ENCODE data around the gene TUBG2.

Gene TUBG2

DNA sequence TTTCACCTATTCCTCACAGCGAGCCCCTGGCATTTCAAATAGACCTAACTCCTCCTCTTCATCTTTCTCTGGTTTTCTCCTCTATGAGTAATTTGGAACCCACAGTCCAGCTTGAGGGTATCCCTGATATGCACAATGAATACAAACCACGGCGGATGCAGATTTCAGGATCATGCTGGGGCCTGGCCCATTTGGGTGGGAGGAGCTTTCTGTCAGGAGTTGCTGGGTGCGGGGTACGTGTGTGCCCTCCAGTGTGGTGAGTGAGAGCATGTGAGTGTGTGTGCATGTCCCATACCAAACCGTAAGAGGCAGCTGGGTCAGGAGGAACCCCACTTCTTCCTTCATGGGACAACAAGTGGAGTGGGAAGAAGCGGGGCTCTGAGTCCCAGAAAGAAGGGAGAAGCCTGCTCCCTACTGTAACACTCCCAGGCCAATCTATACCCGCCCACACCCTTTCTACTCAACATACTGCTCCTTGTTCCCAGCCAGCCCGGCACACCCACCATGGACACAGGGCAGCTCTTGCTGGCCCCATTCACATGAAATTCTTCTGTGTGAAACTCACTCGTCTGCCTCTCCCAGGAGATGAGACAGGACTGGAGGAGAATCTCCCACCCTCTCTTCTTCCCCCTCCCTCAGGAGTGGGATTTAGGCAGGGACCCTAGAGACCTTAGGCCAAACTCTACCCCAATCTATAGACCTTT is 41.7 kb downstream of the TUBG2 start:
- no peak for DNase-seq

DNA sequence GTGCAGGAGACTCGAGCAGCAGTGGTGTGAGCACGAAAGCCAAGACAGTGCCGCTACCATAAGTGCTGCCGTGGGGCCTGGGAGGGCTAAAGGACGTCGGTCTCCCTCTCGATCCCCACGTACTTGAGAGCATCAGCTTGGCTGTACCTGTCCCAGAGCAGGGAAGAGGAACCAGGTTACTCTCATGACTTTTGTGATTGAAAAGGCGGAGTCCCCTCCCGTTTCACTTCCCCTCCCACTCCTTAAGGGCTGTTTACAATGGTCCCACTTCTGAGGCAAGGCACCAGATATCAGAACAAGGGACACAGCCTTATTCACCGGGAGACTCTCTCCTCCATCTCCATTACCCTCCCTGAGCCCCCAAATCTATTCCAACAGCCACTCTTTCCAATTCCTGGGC is 43.4 kb downstream of the TUBG2 start:
- no peak for DNase-seq

DNA sequence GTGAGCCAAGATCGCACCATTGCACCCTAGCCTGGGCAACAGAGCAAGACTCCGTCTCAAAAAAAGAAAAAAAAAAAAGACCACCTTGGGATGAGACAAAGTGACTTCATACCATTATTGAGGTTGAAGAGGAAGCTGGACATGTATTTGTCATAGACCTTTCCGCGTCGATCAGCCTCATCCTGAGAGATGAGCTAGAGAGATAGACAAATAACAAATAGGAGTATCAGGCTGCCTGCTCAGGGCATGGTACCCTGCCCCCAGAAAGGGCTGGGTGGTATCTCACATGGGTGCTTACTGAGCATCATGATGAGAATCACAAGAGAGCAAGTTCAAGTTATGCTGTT is 45.4 kb downstream of the TUBG2 start:
- no peak for DNase-seq

DNA sequence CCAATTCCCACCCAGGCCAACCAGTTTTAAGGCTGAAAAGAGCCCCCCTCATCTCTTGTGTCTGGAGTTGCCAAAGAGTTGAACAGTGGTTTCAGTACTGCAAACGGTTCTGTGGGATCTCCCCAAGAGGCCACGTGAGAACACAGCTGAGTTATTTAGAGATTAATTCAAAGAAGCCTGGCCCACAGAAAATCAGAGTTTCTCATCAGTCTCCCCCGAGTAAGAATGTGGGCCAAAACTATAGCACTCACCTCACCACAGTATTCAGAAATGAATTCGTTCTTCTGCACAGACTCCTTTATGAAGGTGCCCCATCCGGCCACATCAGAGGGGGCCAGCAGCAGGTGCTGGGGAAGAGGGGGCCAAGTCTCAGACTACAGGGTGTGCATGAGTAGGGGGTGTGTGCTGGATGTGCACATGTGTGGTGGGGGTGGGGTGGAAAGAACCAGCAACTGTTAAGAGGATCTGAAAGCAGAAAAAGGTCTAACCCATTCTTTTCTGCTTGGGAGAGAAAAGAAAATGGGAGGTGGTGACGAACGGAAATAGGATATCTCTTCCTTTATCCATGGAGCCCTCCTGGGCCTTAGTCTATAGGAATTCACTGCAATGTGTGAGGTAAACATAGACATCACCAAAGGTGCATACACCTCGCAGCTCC is 45.9 kb downstream of the TUBG2 start:
- no peak for DNase-seq

DNA sequence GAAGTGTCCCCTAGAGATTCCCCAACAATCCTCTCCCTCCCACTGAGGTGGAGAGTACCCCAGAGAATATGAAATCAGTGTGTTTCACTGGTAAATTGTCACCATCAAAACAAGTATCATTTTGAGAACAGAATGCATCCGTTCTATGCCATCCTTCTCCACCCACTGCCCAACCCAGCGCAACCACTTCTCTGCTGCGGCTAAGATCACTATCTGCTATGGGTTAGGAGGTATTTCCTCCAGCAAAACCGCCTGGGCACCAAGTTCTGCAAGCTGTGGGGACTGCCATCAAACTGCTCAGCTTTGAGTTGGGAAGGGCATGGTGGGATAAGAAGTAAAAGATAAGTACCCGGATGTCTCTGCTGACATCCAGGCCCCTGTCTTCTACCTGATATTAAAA is 47.6 kb downstream of the TUBG2 start:
- DNase-seq = peak; percentile 47

DNA sequence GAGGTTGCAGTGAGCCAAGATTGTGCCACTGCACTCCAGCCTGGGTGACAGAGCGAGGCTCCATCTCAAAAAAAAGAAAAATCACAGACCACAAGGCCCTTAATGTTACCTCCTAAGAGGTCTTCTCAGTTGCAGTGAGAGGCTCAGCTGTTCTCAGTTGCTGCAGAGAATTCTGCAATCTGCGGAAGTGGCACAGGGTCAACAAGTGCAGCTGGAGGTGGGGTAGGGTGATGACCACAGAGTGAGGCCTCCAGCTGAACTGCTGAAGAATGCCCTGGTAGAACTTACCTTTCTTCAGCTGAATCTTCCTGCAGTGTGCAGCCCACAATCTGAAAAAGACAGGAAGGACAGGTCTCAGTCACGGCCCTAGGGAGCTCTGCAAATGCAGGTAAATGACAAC is 49.5 kb downstream of the TUBG2 start:
- DNase-seq = no peak

DNA sequence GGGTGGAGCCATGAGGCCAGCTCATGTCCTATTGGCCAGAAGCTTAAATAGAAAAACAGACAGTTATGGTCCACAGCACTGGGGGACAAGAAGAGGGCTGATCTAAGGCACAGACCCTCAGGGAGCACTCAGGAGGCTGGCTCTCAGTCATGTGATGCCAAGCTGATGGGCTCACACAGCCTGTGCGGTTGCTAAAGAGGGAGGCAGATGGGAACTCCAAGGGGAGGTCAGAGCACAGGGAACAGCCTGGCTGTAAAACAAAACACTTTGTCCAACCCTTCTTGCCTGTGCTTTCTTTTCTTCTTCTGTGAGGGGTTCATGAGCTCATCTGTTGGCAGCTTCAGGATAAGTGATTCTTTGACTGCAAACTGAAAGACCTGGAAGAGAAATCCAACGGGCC is 50.5 kb downstream of the TUBG2 start:
- no peak for DNase-seq

Data from activated T-cell treated with anti-CD3 and anti-CD28 coated beads, Interleukin-2, amount 50 U/mL, for 1 hour (primary cell).